Chondrocyte (in vitro differentiated cells): ENCODE measurements around the gene CADPS2. TPM values are rescaled to one million over a fixed set of nuclear protein-coding genes. Genes with fewer than 3 reads are reported as not detected.

Experiments used
- DNase-seq: peaks from one replicate; pipeline ENCODE4 v3.0.0; 2021; ENCODE audit warnings: mixed read lengths, low spot score
- H3K27ac Mint-ChIP-seq: one replicate; pipeline ENCODE4 v1.8.0; 2021; ENCODE audit warnings: mild to moderate bottlenecking, moderate library complexity, mixed read lengths; ENCODE audit not compliant: unreplicated experiment
- H3K27me3 Mint-ChIP-seq: 2 replicates; pipeline ENCODE4 v1.8.0; 2021; ENCODE audit warnings: low read depth, mixed read lengths
- H3K36me3 Mint-ChIP-seq: 2 replicates; pipeline ENCODE4 v1.8.0; 2021; ENCODE audit warnings: low read depth, mixed read lengths
- H3K4me1 Mint-ChIP-seq: 2 replicates; pipeline ENCODE4 v1.8.0; 2021; ENCODE audit warnings: low read depth, mild to moderate bottlenecking, mixed read lengths
- H3K4me3 Mint-ChIP-seq: one replicate; pipeline ENCODE4 v1.8.0; 2021; ENCODE audit warnings: mild to moderate bottlenecking, moderate library complexity, mixed read lengths; ENCODE audit not compliant: unreplicated experiment
- H3K9me3 Mint-ChIP-seq: 2 replicates; pipeline ENCODE4 v1.8.0; 2021; ENCODE audit warnings: low read depth, mixed read lengths
- CTCF ChIP-seq: fragments of 200-600 bp; sonication (generic); IDR thresholded peaks from 2 replicates; pipeline ENCODE4 v1.5.0; 2021; ENCODE audit warnings: antibody characterized with exemption, mild to moderate bottlenecking, moderate library complexity
- total RNA-seq: library from RNA; stranded (reverse); gene quantifications from 3 replicates; pipeline ENCODE4 v1.2.1, GENCODE V29; 2021

CADPS2 gene
- total RNA-seq, 1 donor from 2014 or later, result 0.32 TPM

GRCh38 chr7:122746948-122747347, 139.3 kb downstream of the CADPS2 start:
- Mint-ChIP-seq H3K4me3 (no peak overlapping the region), H3K27me3 (peaks cover 4% of the 10 kb centered on the region), H3K36me3 (no peaks in the 10 kb centered on the region), H3K4me1 (no peaks in the 10 kb centered on the region), H3K9me3 (no peaks in the 10 kb centered on the region), H3K27ac (no peak overlapping the region)
- no peak for DNase-seq
- no peak for TF ChIP-seq CTCF

GRCh38 chr7:122743211-122743610, 143.0 kb downstream of the CADPS2 start:
- H3K27ac Mint-ChIP-seq, result no peak overlapping the region

GRCh38 chr7:122738947-122739346, 147.3 kb downstream of the CADPS2 start:
- no peaks in the 10 kb centered on the region for H3K9me3 Mint-ChIP-seq
- no peak for TF ChIP-seq CTCF
- no peaks in the 10 kb centered on the region for H3K4me1 Mint-ChIP-seq
- no peak for DNase-seq
- peaks cover 1% of the 10 kb centered on the region for H3K27me3 Mint-ChIP-seq
- H3K36me3 Mint-ChIP-seq, result no peaks in the 10 kb centered on the region
- H3K27ac Mint-ChIP-seq, result no peak overlapping the region
- no peak overlapping the region for H3K4me3 Mint-ChIP-seq

More at GRCh38 chr7:122743211-122743610, 143.0 kb downstream of the CADPS2 start:
- Mint-ChIP-seq H3K27me3 (no peaks in the 10 kb centered on the region), H3K4me1 (no peaks in the 10 kb centered on the region), H3K36me3 (no peaks in the 10 kb centered on the region), H3K9me3 (no peaks in the 10 kb centered on the region), H3K4me3 (no peak overlapping the region)
- TF ChIP-seq CTCF, result no peak
- no peak for DNase-seq

GRCh38 chr7:122736183-122736582, 150.1 kb downstream of the CADPS2 start:
- no peak overlapping the region for H3K4me3 Mint-ChIP-seq
- no peak for TF ChIP-seq CTCF
- peaks cover 1% of the 10 kb centered on the region for H3K27me3 Mint-ChIP-seq
- DNase-seq, result no peak
- H3K9me3 Mint-ChIP-seq, result no peaks in the 10 kb centered on the region
- H3K27ac Mint-ChIP-seq, result no peak overlapping the region
- H3K4me1 Mint-ChIP-seq, result no peaks in the 10 kb centered on the region
- no peaks in the 10 kb centered on the region for H3K36me3 Mint-ChIP-seq

- no peak for TF ChIP-seq CTCF
- Mint-ChIP-seq H3K27ac (no peak overlapping the region), H3K36me3 (no peaks in the 10 kb centered on the region), H3K4me3 (no peak overlapping the region), H3K27me3 (peaks cover 2% of the 10 kb centered on the region), H3K4me1 (no peaks in the 10 kb centered on the region), H3K9me3 (no peaks in the 10 kb centered on the region)
- DNase-seq, result no peak
Measured at GRCh38 chr7:122727759-122728158, 158.5 kb downstream of the CADPS2 start.
